Lung (tissue), 12 donors: ENCODE data around the gene NCOA7. TPM values are rescaled to one million over a fixed set of nuclear protein-coding genes. Genes with fewer than 3 reads are reported as not detected.
"Not testable (repeated sequence)": the region's sequence is repeated elsewhere in the genome, so short reads cannot be mapped to it uniquely, and the experiment has no call there.

Experiments
- ATAC-seq: fragments of 200-7000 bp; cut with Tn5 transposase; one replicate; pipeline ENCODE4 v1.9.1; 2020; ENCODE audit warnings: moderate number of reproducible peaks; ENCODE audit not compliant: insufficient read depth, low FRiP score
- DNase-seq, 3 donors: peaks; one replicate each; pipeline ENCODE4 v3.0.0-alpha.2; 2013 to 2017
- H3K27ac ChIP-seq, 2 donors: one replicate each; pipeline ENCODE4 v1.5.1; 2013; ENCODE audit warnings: mild to moderate bottlenecking in 2 of 2, moderate library complexity in 2 of 2, control low read depth in 1 of 2, inconsistent platforms in 1 of 2, low read depth in 1 of 2, low read length in 1 of 2
- H3K27me3 ChIP-seq, 3 donors: one replicate each; pipeline ENCODE4 v1.5.1; 2013; ENCODE audit warnings: low read length in 2 of 3; ENCODE audit not compliant: control insufficient read depth in 3 of 3, insufficient read depth in 3 of 3
- H3K36me3 ChIP-seq, 4 donors: one replicate each; pipeline ENCODE4 v1.5.1; 2013; ENCODE audit warnings: low read length in 4 of 4, mild to moderate bottlenecking in 1 of 4, moderate library complexity in 1 of 4; ENCODE audit not compliant: control insufficient read depth in 4 of 4, insufficient read depth in 4 of 4
- H3K4me1 ChIP-seq, 5 donors: one replicate each; pipeline ENCODE4 v1.5.1; 2013; ENCODE audit warnings: low read length in 5 of 5, mild to moderate bottlenecking in 2 of 5, moderate library complexity in 1 of 5; ENCODE audit not compliant: control insufficient read depth in 5 of 5, insufficient read depth in 5 of 5
- H3K4me3 ChIP-seq: one replicate; pipeline ENCODE4 v1.5.1; 2013; ENCODE audit warnings: mild to moderate bottlenecking, control low read depth, moderate library complexity
- H3K9ac ChIP-seq, 2 donors: one replicate each; pipeline ENCODE4 v1.5.1; 2013; ENCODE audit warnings: low read length in 2 of 2, control low read depth in 1 of 2; ENCODE audit not compliant: insufficient read depth in 1 of 2
- H3K9me3 ChIP-seq, 4 donors: one replicate each; pipeline ENCODE4 v1.5.1; 2013; ENCODE audit warnings: low read length in 3 of 4, mild to moderate bottlenecking in 1 of 4, moderate library complexity in 1 of 4; ENCODE audit not compliant: control insufficient read depth in 4 of 4, insufficient read depth in 3 of 4
- WGBS, 2 donors: extraction: QIAGEN DNeasy Blood & Tissue Kit; methylation state at CpG; one replicate each; pipeline ENCODE4 v1.1.7; 2013; 5-methylcytosine and 5-hydroxymethylcytosine counted together
- polyA plus RNA-seq, 2 donors: library from polyadenylated mRNA; stranded (reverse); fragments of 200-250 nt; gene quantifications; one replicate each; pipeline ENCODE4 v1.2.1, GENCODE V29; 2013
- total RNA-seq, 2 donors: library from RNA; depleted of rRNA in 1 of 2; stranded (reverse); fragments of >200 nt in 1 of 2; gene quantifications; one replicate each; pipeline ENCODE4 v1.2.1, GENCODE V29; 2014 to 2021
- TF ChIP-seq, protein P1 (sequence below): IDR thresholded peaks from 2 replicates; pipeline ENCODE4 v1.5.1; 2012; ENCODE audit warnings: mild to moderate bottlenecking; ENCODE audit errors: control extremely low read depth, extremely low read depth
- donor health status: control.
- donor health status: control.
- donor health status: Bipolar disorder and iron deficiency.
- donor health status: healthy.
- donor health status: DM: yes; HTN: yes; CAD: no.

NCOA7 gene
- total and polyA plus RNA-seq, 4 donors: 28.9 to 81.4 (median 57.2) TPM

DNA sequence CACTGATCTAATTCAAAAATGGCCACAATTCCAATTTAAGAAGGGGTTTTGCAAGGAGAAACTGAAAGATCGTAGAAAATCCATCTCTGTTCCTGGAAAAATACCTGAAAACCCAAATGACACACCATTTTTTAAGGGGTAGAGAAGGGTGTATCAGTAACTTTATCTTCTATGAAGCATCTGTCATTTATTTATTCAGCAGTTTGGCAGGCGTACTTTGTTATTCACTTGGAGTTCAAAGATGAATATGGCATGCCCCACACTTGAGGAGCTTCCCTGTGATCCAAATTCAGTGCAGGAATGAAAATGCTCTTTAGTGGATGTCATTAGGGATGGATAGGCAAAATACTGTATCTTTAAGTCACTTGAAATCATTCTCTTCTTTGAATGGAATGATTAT is 173.1 kb downstream of the NCOA7 start:
- Histone ChIP-seq H3K9me3 (no peaks in the 10 kb centered on the region), H3K4me1 (peaks cover 0 to 4% (median 0%) of the 10 kb centered on the region in 5 donors), H3K36me3 (peaks cover 0 to 5% (median 3%) of the 10 kb centered on the region in 4 donors), H3K27ac (no peak overlapping the region), H3K9ac (no peak overlapping the region), H3K4me3 (no peak overlapping the region), H3K27me3 (no peaks in the 10 kb centered on the region)
- no peak for DNase-seq
- ATAC-seq: no peak
- TF ChIP-seq, protein P1, sequence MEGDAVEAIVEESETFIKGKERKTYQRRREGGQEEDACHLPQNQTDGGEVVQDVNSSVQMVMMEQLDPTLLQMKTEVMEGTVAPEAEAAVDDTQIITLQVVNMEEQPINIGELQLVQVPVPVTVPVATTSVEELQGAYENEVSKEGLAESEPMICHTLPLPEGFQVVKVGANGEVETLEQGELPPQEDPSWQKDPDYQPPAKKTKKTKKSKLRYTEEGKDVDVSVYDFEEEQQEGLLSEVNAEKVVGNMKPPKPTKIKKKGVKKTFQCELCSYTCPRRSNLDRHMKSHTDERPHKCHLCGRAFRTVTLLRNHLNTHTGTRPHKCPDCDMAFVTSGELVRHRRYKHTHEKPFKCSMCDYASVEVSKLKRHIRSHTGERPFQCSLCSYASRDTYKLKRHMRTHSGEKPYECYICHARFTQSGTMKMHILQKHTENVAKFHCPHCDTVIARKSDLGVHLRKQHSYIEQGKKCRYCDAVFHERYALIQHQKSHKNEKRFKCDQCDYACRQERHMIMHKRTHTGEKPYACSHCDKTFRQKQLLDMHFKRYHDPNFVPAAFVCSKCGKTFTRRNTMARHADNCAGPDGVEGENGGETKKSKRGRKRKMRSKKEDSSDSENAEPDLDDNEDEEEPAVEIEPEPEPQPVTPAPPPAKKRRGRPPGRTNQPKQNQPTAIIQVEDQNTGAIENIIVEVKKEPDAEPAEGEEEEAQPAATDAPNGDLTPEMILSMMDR: no peak
- 76 to 82% methylated on average over 2 of the region's 2 CpGs for WGBS, 2 donors

DNA sequence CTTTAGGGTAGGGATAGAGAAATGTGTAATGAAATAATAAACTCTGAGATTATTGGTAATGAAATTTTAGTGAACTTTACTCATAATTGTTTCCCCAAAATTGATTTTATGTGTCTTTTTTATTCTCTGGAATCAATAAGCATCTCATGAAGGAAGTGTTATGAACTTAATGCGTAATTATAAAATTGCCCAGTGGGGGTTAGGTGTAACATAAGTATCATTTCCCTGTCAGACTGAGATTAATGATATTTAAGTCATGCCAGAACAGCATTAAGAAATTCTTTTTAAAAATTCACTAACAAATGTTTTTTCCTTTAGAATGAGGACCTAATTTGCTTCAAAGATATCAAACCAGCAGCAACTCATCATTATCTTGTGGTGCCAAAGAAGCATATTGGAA is 175.8 kb downstream of the NCOA7 start:
- Histone ChIP-seq H3K36me3 (peaks cover 0 to 5% (median 3%) of the 10 kb centered on the region in 4 donors), H3K4me3 (no peak overlapping the region), H3K27ac (no peak overlapping the region), H3K4me1 (no peaks in the 10 kb centered on the region), H3K27me3 (no peaks in the 10 kb centered on the region), H3K9me3 (no peaks in the 10 kb centered on the region), H3K9ac (no peak overlapping the region)
- WGBS, 2 donors: 96 to 97% methylated on average over 1 of the region's 1 CpG
- ATAC-seq: no peak
- no peak for DNase-seq
- TF ChIP-seq, protein P1: no peak

- DNase-seq: no peak
- Histone ChIP-seq H3K4me3 (no peak overlapping the region), H3K9ac (no peak overlapping the region), H3K4me1 (no peaks in the 10 kb centered on the region), H3K27me3 (no peaks in the 10 kb centered on the region), H3K9me3 (no peaks in the 10 kb centered on the region), H3K27ac (no peak overlapping the region), H3K36me3 (peaks cover 1 to 5% (median 3%) of the 10 kb centered on the region in 4 donors)
- WGBS, 2 donors: 85% methylated on average over 2 of the region's 2 CpGs
- ATAC-seq: no peak
- TF ChIP-seq, protein P1: no peak
Measured at GRCh38 chr6:125968493-125968892, 177.7 kb downstream of the NCOA7 start.

DNA sequence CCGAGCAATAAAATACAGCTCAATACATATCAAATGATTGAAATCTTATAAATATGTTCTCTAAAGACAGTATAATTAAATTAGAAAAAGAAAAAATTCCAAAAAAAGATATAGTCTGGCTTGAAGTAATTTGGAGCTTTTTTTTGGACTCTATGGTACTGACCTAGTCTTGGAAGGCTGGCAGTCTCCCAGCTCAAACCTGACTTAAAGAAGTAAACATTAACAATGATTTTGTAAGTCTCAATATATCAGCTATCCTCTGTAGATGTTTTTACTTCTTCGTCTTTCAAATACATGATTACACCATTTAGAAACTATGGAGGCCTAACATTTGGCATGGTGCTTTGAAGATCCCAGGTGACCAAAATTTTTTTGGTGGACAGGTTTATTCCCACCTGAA is 180.0 kb downstream of the NCOA7 start:
- no peaks in the 10 kb centered on the region for H3K4me1 ChIP-seq
- TF ChIP-seq, protein P1: no peak
- H3K36me3 ChIP-seq: peaks cover 3 to 12% (median 5%) of the 10 kb centered on the region in 4 donors
- no peaks in the 10 kb centered on the region for H3K27me3 ChIP-seq
- DNase-seq (no peak), ATAC-seq (no peak)
- H3K27ac ChIP-seq: no peak overlapping the region
- H3K9me3 ChIP-seq: no peaks in the 10 kb centered on the region
- no peak overlapping the region for H3K4me3 ChIP-seq
- 0% methylated on average over 2 of the region's 2 CpGs for WGBS, 2 donors
- no peak overlapping the region for H3K9ac ChIP-seq

- H3K9ac ChIP-seq, H3K4me3 ChIP-seq, H3K27me3 ChIP-seq, H3K9me3 ChIP-seq, H3K27ac ChIP-seq, ATAC-seq, DNase-seq, H3K4me1 ChIP-seq: not testable (repeated sequence)
- H3K36me3 ChIP-seq: peaks cover 3 to 14% (median 4%) of the 10 kb centered on the region in 4 donors
- WGBS, 2 donors: 92 to 96% methylated on average over 1 of the region's 1 CpG
Measured at GRCh38 chr6:125972478-125972877, 181.7 kb downstream of the NCOA7 start.
